ENCODE measurements around the gene PFKFB2. TPM values are rescaled to one million over a fixed set of nuclear protein-coding genes. Genes with fewer than 3 reads are reported as not detected.

Gene PFKFB2
- total RNA-seq, 1 experiment from 2014 or later = 35.6 TPM

GRCh38 chr1:207027921-207028320, 25.2 kb upstream of the PFKFB2 start:
- Histone ChIP-seq H3K9me3 (ENCODE audit: control insufficient read depth, insufficient read depth, low read depth, low read length) (no peaks in the 10 kb centered on the region), H3K4me3 (ENCODE audit: low read depth in 2 of 2, low read length in 2 of 2) (no peak overlapping the region), H3K27me3 (ENCODE audit: control insufficient read depth, insufficient read depth, low read length) (peaks cover 24% of the 10 kb centered on the region), H3K4me1 (ENCODE audit: control insufficient read depth, insufficient read depth, low read length) (no peaks in the 10 kb centered on the region), H3K36me3 (ENCODE audit: control insufficient read depth, insufficient read depth, low read length) (no peaks in the 10 kb centered on the region), H3K27ac (ENCODE audit: low read length) (no peak overlapping the region)
- no peak for DNase-seq (ENCODE audit: low read depth, low spot score)
- intact Hi-C loops (cut with micrococcal nuclease; ENCODE audit: unreplicated experiment) = no loop called here
- ATAC-seq = no peak
- in situ Hi-C loops (cut with HindIII; ENCODE audit: low pct_unique_long_range_greater_than_20kb, low sequenced_read_pairs) = no loop called here
- no TSS peak for BruUV-seq (replicated peaks)
- TF ChIP-seq REST (IDR thresholded peaks at IDR 0.05; ENCODE audit: insufficient read depth in 1 of 2, low read depth in 2 of 2, low read length in 1 of 2) (no peak), SIN3A (IDR thresholded peaks at IDR 0.05; ENCODE audit: borderline replicate concordance, insufficient read depth, low read depth, low read length) (no peak), TCF7L2 (IDR thresholded peaks at IDR 0.05; ENCODE audit: low read depth, low read length) (no peak), CTCF (IDR thresholded peaks at IDR 0.05) (no peak), POLR2AphosphoS5 (IDR thresholded peaks at IDR 0.05; ENCODE audit: low read depth, low read length) (no peak)
- ChIA-PET CTCF (no interaction called here), POLR2A (no interaction called here)

GRCh38 chr1:207028884-207029650, 24.0 kb upstream of the PFKFB2 start:
- TF ChIP-seq REST (IDR thresholded peaks at IDR 0.05; ENCODE audit: insufficient read depth in 1 of 2, low read depth in 2 of 2, low read length in 1 of 2) = no peak
- no peak for TF ChIP-seq SIN3A (IDR thresholded peaks at IDR 0.05; ENCODE audit: borderline replicate concordance, insufficient read depth, low read depth, low read length)
- no peak for TF ChIP-seq TCF7L2 (IDR thresholded peaks at IDR 0.05; ENCODE audit: low read depth, low read length)
- no peak for TF ChIP-seq POLR2AphosphoS5 (IDR thresholded peaks at IDR 0.05; ENCODE audit: low read depth, low read length)
- TF ChIP-seq CTCF (IDR thresholded peaks at IDR 0.05) = no peak
- POLR2A ChIA-PET = interaction anchor here (0.5 kb wide), 1 partner anchor 16 kb away, joined by 6 read pairs; no protein-coding TSS in a partner anchor
- H3K4me1 ChIP-seq (ENCODE audit: control insufficient read depth, insufficient read depth, low read length) = no peaks in the 10 kb centered on the region
- peaks cover 28% of the 10 kb centered on the region for H3K27me3 ChIP-seq (ENCODE audit: control insufficient read depth, insufficient read depth, low read length)
- no peak overlapping the region for H3K27ac ChIP-seq (ENCODE audit: low read length)
- DNase-seq (ENCODE audit: low read depth, low spot score) = no peak
- no peak overlapping the region for H3K4me3 ChIP-seq (ENCODE audit: low read depth in 2 of 2, low read length in 2 of 2)
- in situ Hi-C loops (cut with HindIII; ENCODE audit: low pct_unique_long_range_greater_than_20kb, low sequenced_read_pairs) = no loop called here
- CTCF ChIA-PET = no interaction called here
- no peaks in the 10 kb centered on the region for H3K36me3 ChIP-seq (ENCODE audit: control insufficient read depth, insufficient read depth, low read length)
- H3K9me3 ChIP-seq (ENCODE audit: control insufficient read depth, insufficient read depth, low read depth, low read length) = no peaks in the 10 kb centered on the region
- no peak for ATAC-seq
- BruUV-seq (replicated peaks) = no TSS peak
- intact Hi-C loops (cut with micrococcal nuclease; ENCODE audit: unreplicated experiment) = no loop called here
